Hematopoietic multipotent progenitor cell (in vitro differentiated cells): ENCODE data around the gene NTSR1. TPM values are rescaled to one million over a fixed set of nuclear protein-coding genes. Genes with fewer than 3 reads are reported as not detected.

Experiments used
- DNase-seq, 3 donors: peaks; one replicate each; pipeline ENCODE4 v3.0.0-alpha.2; 2011 to 2015; ENCODE audit warnings: low read depth in 2 of 3, low spot score in 2 of 3
- total RNA-seq: library from RNA; depleted of rRNA; stranded (reverse); fragments of >200 nt; gene quantifications from one replicate; pipeline ENCODE4 v1.2.3, GENCODE V29; 2012

The NTSR1 gene
- total RNA-seq, 1 donor = 0.27 TPM

DNA sequence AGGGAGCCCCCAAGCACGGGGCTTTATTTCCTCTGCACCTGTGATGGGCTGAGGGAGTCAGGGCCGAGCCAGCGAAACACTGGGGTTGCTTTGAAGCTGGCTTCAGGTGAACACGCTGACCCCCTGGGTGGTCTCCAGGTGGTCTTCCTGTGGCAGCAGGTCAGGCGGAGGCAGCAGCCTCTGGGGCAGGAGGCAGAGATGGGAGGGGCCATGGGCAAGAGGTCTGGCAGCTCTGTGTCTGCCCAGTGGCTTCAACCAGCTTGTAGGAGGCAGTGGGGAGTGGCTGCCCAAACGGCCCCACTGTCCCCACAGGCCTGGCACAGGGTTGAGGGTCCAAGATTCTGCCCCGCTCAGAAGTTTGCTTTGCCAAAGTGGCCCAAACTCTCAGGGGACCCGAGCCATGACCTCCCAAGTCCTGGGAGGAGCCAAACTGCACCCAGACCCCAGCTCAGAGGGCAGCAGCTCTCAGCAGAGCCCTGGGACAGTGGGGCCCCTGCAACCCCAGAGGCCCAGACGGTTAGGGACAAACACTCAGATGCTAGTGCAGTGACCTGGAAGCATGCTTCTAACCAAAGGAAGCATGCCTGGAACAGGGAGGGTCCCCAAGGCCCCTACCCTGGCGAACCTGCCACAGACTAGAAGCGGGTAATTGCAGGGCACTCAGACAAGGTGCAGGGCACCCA, 15.3 kb downstream of the NTSR1 start:
- no peak for DNase-seq

DNA sequence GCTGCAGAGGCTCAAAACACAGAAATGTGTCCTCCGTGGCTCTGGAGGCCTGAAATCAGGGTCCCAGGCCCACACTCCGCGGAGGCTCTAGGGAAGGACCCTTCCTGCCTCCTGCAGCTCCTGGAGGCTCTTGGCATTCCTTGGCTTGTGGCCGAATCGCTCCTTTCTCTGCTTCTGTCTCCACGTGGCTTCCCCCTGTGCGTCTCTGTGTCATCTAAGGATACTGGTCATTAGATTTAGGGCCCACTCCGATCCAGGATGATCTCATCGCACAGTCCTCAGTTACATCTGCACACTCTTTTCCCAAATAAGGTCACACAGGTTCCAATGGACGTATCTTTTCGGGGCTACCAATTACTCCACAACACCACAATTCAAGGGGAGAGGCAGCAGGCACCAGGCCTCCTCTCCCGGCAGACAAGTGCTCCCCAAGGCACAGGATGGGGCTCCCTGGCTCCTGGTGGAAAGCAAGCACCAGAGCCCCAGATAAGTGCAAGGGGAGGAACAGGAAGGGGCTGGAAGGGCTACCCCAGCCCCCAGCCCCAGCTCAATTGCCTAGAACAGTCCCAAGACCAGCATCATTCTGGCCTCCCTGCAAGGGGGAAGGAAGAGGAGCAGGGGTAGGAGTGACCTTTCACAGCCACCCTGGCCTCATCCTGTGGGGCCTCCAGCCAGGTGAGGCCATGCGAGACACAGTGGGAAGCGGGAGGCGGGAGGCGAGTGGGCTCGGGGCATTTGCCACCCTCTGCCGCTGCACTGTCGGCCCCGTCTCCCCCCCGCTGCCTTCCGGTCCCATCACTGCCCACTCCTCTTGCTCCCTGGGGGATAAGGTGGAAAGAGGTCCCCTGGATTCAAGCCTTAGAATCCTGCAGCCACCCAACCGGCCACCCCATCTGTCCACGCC, 16.3 kb downstream of the NTSR1 start:
- no peak for DNase-seq

GRCh38 chr20:62725596-62726268, 17.1 kb downstream of the NTSR1 start:
- DNase-seq = no peak

GRCh38 chr20:62726276-62726675, 17.6 kb downstream of the NTSR1 start:
- no peak for DNase-seq

- DNase-seq = no peak
Observed at GRCh38 chr20:62726716-62727583, 18.3 kb downstream of the NTSR1 start.

GRCh38 chr20:62727584-62728027, 19.0 kb downstream of the NTSR1 start:
- DNase-seq = no peak

DNA sequence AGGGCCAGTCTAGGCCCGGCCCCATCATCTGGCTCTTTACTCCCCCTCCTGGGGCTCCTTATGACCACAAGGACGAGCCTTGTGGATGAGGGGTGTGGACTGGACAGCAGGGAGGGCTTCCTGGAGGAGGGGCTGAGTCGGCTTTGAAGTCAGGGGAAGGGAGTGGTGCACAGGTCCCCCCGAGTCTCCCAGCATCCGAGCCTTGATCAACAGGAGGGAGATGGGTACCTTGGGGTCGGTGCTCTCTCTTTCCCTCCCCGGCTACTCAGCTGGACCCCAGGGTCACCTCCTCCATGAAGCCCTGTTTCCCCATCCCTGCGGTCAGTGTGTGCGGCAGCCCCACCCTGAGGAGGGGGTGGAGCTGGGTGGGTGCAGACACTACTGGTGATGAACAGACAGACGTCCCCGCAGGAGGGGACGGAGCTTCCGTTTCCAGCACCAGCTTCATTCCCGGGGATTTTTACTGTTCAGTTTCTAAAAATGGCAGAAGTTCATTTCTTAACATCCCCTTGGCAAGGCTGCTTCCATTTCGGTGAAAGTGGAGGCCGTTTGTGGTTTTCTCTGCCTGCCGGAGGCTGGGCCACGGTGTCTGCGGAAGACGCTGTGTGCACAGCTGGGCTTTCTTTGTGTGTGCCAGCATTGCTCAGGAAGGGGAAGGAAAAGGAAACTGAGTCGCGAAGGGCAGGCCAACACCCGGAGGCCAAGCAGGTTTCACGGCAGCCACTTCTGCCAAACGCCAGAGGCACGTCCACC, 19.6 kb downstream of the NTSR1 start:
- DNase-seq = peak in 1 of 3 donors; percentile 57

- no peak for DNase-seq
Observed at GRCh38 chr20:62728781-62729300, 20.2 kb downstream of the NTSR1 start.

- no peak for DNase-seq
Observed at GRCh38 chr20:62730481-62730880, 21.8 kb downstream of the NTSR1 start.

GRCh38 chr20:62732031-62732760, 23.6 kb downstream of the NTSR1 start:
- DNase-seq = no peak

GRCh38 chr20:62732842-62733525, 24.3 kb downstream of the NTSR1 start:
- DNase-seq = no peak

DNA sequence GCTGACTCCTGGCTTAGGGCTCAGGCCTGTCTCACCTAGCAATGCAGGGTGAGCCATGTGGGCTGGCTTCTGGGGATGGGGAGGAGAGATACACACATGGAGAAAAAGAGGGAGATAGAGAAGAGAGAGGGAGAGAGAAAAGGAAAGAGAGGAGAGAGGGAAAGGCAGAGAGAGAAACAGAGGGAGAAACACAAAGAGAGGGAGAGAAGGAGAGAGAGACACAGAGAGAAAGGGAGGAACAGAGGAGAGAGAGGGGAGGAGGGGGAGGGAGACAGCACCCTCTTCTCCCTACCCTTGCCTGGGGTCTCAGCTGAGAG, 24.8 kb downstream of the NTSR1 start:
- DNase-seq = no peak

DNA sequence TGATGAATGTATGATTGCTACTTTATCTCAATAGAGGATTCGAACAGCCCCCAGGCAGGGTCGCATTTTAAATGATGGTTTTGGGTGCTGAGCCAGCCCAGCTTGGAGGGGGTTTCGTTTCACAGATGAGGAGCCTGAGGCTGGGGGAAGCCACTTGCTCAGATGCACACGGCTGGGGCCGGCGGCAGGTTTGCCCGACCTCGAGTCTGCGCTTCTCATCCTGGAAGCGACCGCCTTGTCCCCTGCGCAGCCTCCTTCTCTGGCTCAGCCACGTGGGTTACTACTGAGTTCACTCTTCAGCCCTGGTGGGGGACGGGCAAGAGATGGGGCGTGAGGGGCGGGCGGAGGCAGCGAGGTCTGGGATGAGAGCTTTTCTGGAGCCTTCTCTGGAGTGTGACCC, 25.3 kb downstream of the NTSR1 start:
- DNase-seq = no peak

DNA sequence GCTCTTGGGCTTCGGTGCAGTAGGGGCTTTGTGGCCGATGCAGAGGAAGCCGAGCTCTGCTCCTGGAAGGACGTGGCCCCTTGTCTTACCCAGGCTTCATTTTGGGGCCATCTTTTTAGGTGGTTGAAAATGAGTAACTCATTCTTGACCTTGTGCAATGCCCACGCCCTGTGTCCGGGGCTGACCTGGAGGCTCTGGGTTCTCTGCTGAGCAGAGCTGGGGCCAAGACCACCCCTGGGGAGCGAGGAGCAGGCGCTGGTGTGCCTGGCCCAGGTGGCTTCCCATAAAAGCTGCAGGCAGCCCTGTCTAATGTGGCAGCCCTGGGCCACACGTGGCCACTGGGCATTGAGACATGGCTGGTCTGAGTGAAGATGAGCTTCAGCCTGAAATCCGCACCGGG, 25.7 kb downstream of the NTSR1 start:
- no peak for DNase-seq

- DNase-seq = peak in 1 of 3 donors; percentile 27
Observed at GRCh38 chr20:62734881-62735280, 26.2 kb downstream of the NTSR1 start.

DNA sequence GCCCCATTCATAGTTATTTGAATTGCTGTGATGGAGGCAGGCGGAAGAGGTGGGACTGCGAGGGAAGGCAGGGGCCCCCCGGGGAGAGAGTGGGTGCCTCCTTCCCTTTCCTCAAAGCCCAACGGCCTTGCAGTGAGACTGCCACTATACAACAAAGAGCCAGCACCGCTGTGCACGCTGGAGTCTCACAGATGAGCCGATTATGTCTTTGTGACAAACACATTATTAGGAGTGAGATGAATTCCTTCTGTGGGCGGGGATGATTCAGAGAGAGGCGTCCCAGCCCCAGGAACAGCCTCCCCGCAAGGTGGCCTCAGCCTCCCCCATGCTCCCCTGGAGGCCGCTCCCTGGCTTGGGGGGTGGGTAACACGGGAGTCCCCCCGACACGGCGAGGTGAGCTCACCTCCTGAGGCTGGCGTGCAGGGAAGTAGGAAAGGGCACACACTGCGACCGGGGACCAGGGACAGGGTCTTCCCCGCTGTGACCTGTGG, 26.7 kb downstream of the NTSR1 start:
- DNase-seq = peak in 1 of 3 donors; percentile 29

- no peak for DNase-seq
Observed at GRCh38 chr20:62736026-62736406, 27.4 kb downstream of the NTSR1 start.

- no peak for DNase-seq
Observed at GRCh38 chr20:62736407-62737071, 27.9 kb downstream of the NTSR1 start.
